ENCODE data around the gene FHDC1.

FHDC1 gene

GRCh38 chr4:152997771-152998487 is 61.8 kb downstream of the FHDC1 start:
- H3K4me1 ChIP-seq (ENCODE audit: control insufficient read depth, insufficient read depth, low read length): peaks cover 19% of the 10 kb centered on the region
- no peak overlapping the region for H3K9ac ChIP-seq (ENCODE audit: low read depth, low read length)
- H3K27me3 ChIP-seq (ENCODE audit: control insufficient read depth, insufficient read depth, low read length): no peaks in the 10 kb centered on the region
- H3K27ac ChIP-seq (ENCODE audit: low read depth, low read length): no peak overlapping the region
- H3K36me3 ChIP-seq (ENCODE audit: control insufficient read depth, insufficient read depth, low read length): no peaks in the 10 kb centered on the region
- H3K9me3 ChIP-seq (ENCODE audit: control insufficient read depth, insufficient read depth, low read length): no peaks in the 10 kb centered on the region
- H3K4me3 ChIP-seq (ENCODE audit: low read depth, low read length): no peak overlapping the region

GRCh38 chr4:152998861-152999260 is 62.7 kb downstream of the FHDC1 start:
- Histone ChIP-seq H3K9me3 (ENCODE audit: control insufficient read depth, insufficient read depth, low read length) (no peaks in the 10 kb centered on the region), H3K27ac (ENCODE audit: low read depth, low read length) (no peak overlapping the region), H3K4me3 (ENCODE audit: low read depth, low read length) (no peak overlapping the region), H3K9ac (ENCODE audit: low read depth, low read length) (no peak overlapping the region), H3K36me3 (ENCODE audit: control insufficient read depth, insufficient read depth, low read length) (no peaks in the 10 kb centered on the region), H3K27me3 (ENCODE audit: control insufficient read depth, insufficient read depth, low read length) (no peaks in the 10 kb centered on the region), H3K4me1 (ENCODE audit: control insufficient read depth, insufficient read depth, low read length) (peaks cover 21% of the 10 kb centered on the region)

- Histone ChIP-seq H3K9ac (ENCODE audit: low read depth, low read length) (no peak overlapping the region), H3K4me1 (ENCODE audit: control insufficient read depth, insufficient read depth, low read length) (peaks cover 22% of the 10 kb centered on the region), H3K27me3 (ENCODE audit: control insufficient read depth, insufficient read depth, low read length) (no peaks in the 10 kb centered on the region), H3K9me3 (ENCODE audit: control insufficient read depth, insufficient read depth, low read length) (no peaks in the 10 kb centered on the region), H3K4me3 (ENCODE audit: low read depth, low read length) (no peak overlapping the region), H3K27ac (ENCODE audit: low read depth, low read length) (no peak overlapping the region), H3K36me3 (ENCODE audit: control insufficient read depth, insufficient read depth, low read length) (no peaks in the 10 kb centered on the region)
Observed at GRCh38 chr4:152999346-153000075, 63.4 kb downstream of the FHDC1 start.

- Histone ChIP-seq H3K4me3 (ENCODE audit: low read depth, low read length) (no peak overlapping the region), H3K27me3 (ENCODE audit: control insufficient read depth, insufficient read depth, low read length) (no peaks in the 10 kb centered on the region)
Observed at GRCh38 chr4:153000076-153000420, 63.9 kb downstream of the FHDC1 start.

GRCh38 chr4:153001626-153002025 is 65.5 kb downstream of the FHDC1 start:
- Histone ChIP-seq H3K27ac (ENCODE audit: low read depth, low read length) (no peak overlapping the region), H3K4me3 (ENCODE audit: low read depth, low read length) (no peak overlapping the region), H3K9ac (ENCODE audit: low read depth, low read length) (no peak overlapping the region), H3K4me1 (ENCODE audit: control insufficient read depth, insufficient read depth, low read length) (peaks cover 17% of the 10 kb centered on the region), H3K36me3 (ENCODE audit: control insufficient read depth, insufficient read depth, low read length) (no peaks in the 10 kb centered on the region), H3K9me3 (ENCODE audit: control insufficient read depth, insufficient read depth, low read length) (no peaks in the 10 kb centered on the region), H3K27me3 (ENCODE audit: control insufficient read depth, insufficient read depth, low read length) (no peaks in the 10 kb centered on the region)

More at GRCh38 chr4:153000076-153000420, 63.9 kb downstream of the FHDC1 start:
- Histone ChIP-seq H3K9me3 (ENCODE audit: control insufficient read depth, insufficient read depth, low read length) (no peaks in the 10 kb centered on the region), H3K27ac (ENCODE audit: low read depth, low read length) (no peak overlapping the region), H3K9ac (ENCODE audit: low read depth, low read length) (no peak overlapping the region), H3K4me1 (ENCODE audit: control insufficient read depth, insufficient read depth, low read length) (peaks cover 25% of the 10 kb centered on the region), H3K36me3 (ENCODE audit: control insufficient read depth, insufficient read depth, low read length) (no peaks in the 10 kb centered on the region)

GRCh38 chr4:153002110-153002509 is 66.0 kb downstream of the FHDC1 start:
- H3K4me3 ChIP-seq (ENCODE audit: low read depth, low read length): no peak overlapping the region
- no peaks in the 10 kb centered on the region for H3K27me3 ChIP-seq (ENCODE audit: control insufficient read depth, insufficient read depth, low read length)
- H3K27ac ChIP-seq (ENCODE audit: low read depth, low read length): no peak overlapping the region
- no peaks in the 10 kb centered on the region for H3K9me3 ChIP-seq (ENCODE audit: control insufficient read depth, insufficient read depth, low read length)
- H3K4me1 ChIP-seq (ENCODE audit: control insufficient read depth, insufficient read depth, low read length): peaks cover 16% of the 10 kb centered on the region
- no peak overlapping the region for H3K9ac ChIP-seq (ENCODE audit: low read depth, low read length)
- H3K36me3 ChIP-seq (ENCODE audit: control insufficient read depth, insufficient read depth, low read length): no peaks in the 10 kb centered on the region

GRCh38 chr4:153004081-153004850 is 68.1 kb downstream of the FHDC1 start:
- H3K27ac ChIP-seq (ENCODE audit: low read depth, low read length): no peak overlapping the region
- H3K27me3 ChIP-seq (ENCODE audit: control insufficient read depth, insufficient read depth, low read length): no peaks in the 10 kb centered on the region
- H3K9me3 ChIP-seq (ENCODE audit: control insufficient read depth, insufficient read depth, low read length): no peaks in the 10 kb centered on the region
- no peaks in the 10 kb centered on the region for H3K36me3 ChIP-seq (ENCODE audit: control insufficient read depth, insufficient read depth, low read length)
- no peak overlapping the region for H3K4me3 ChIP-seq (ENCODE audit: low read depth, low read length)
- peaks cover 20% of the 10 kb centered on the region for H3K4me1 ChIP-seq (ENCODE audit: control insufficient read depth, insufficient read depth, low read length)
- no peak overlapping the region for H3K9ac ChIP-seq (ENCODE audit: low read depth, low read length)

- Histone ChIP-seq H3K27me3 (ENCODE audit: control insufficient read depth, insufficient read depth, low read length) (no peaks in the 10 kb centered on the region), H3K27ac (ENCODE audit: low read depth, low read length) (no peak overlapping the region), H3K4me3 (ENCODE audit: low read depth, low read length) (no peak overlapping the region), H3K36me3 (ENCODE audit: control insufficient read depth, insufficient read depth, low read length) (no peaks in the 10 kb centered on the region), H3K9ac (ENCODE audit: low read depth, low read length) (no peak overlapping the region), H3K9me3 (ENCODE audit: control insufficient read depth, insufficient read depth, low read length) (0 out of 2 replicates have a peak, but pooled peaks cover 2% of the 10 kb centered on the region), H3K4me1 (ENCODE audit: control insufficient read depth, insufficient read depth, low read length) (peaks cover 20% of the 10 kb centered on the region)
Observed at GRCh38 chr4:153005899-153006381, 69.8 kb downstream of the FHDC1 start.

GRCh38 chr4:153008578-153009199 is 72.6 kb downstream of the FHDC1 start:
- no peak overlapping the region for H3K27ac ChIP-seq (ENCODE audit: low read depth, low read length)
- no peaks in the 10 kb centered on the region for H3K36me3 ChIP-seq (ENCODE audit: control insufficient read depth, insufficient read depth, low read length)
- H3K9ac ChIP-seq (ENCODE audit: low read depth, low read length): no peak overlapping the region
- H3K27me3 ChIP-seq (ENCODE audit: control insufficient read depth, insufficient read depth, low read length): no peaks in the 10 kb centered on the region
- H3K9me3 ChIP-seq (ENCODE audit: control insufficient read depth, insufficient read depth, low read length): 0 out of 2 replicates have a peak, but pooled peaks cover 11% of the 10 kb centered on the region
- H3K4me1 ChIP-seq (ENCODE audit: control insufficient read depth, insufficient read depth, low read length): peaks cover 9% of the 10 kb centered on the region; the same call in 1 of the 2 replicates
- no peak overlapping the region for H3K4me3 ChIP-seq (ENCODE audit: low read depth, low read length)

GRCh38 chr4:153010146-153010545 is 74.0 kb downstream of the FHDC1 start:
- Histone ChIP-seq H3K9me3 (ENCODE audit: control insufficient read depth, insufficient read depth, low read length) (0 out of 2 replicates have a peak, but pooled peaks cover 11% of the 10 kb centered on the region), H3K27me3 (ENCODE audit: control insufficient read depth, insufficient read depth, low read length) (no peaks in the 10 kb centered on the region), H3K36me3 (ENCODE audit: control insufficient read depth, insufficient read depth, low read length) (no peaks in the 10 kb centered on the region), H3K27ac (ENCODE audit: low read depth, low read length) (no peak overlapping the region), H3K4me1 (ENCODE audit: control insufficient read depth, insufficient read depth, low read length) (peaks cover 4% of the 10 kb centered on the region; the same call in 1 of the 2 replicates), H3K4me3 (ENCODE audit: low read depth, low read length) (no peak overlapping the region), H3K9ac (ENCODE audit: low read depth, low read length) (no peak overlapping the region)
